Hematopoietic multipotent progenitor cell treated with erythropoietin and hydrocortisone succinate and interleukin-3 and kit ligand, for 6 days (in vitro differentiated cells): Measurements from ENCODE around the gene NRXN3.

ENCODE experiments used
- DNase-seq: peaks from one replicate; pipeline ENCODE4 v3.0.0-alpha.2; 2015

Gene NRXN3

DNA sequence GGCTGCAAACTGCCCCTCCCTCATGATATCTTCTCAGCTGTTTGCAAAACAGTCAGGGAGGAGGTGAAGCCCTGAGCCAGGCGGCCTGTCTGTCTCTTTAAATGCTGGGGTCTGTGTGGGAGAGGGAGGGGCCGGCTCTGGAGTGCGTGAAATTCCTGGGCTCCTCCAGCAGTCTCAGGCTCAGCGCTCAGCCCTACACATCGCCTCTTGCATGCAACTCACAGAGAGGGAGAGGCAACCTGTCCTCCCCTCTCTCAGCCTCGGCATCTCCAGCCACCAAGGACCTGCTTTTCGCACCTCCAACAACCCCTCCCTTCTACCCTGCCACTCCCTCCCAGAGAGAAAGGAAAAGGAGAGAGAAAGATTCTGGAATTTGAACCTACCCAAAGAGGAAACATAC lies at the start of gene NRXN3:
TSS of gene NRXN3 (plus strand) at position 171 of the 400 bp plus-strand sequence. CDS start 72,721 bp downstream, outside the sequence.
- no peak for DNase-seq

DNA sequence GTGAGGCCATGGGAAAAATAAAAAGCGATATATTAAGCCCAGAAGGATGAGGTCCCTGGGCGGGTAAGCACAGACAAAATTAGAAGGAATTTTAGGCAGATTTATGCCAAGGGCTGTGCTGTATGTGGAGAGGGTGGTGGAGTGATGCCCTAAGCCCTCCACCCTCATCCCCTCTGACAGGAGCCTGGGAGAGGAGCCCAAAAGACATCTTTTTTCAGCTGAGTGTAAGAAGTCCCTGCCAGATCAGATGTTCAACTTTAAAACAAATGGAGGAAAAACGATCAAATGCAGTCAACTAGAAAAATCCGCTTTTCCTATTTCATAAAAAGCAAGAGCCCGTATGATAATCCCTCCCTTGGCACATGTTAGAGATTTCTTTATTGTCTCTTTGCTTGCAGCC lies 47.7 kb upstream of the NRXN3 start:
- no peak for DNase-seq

DNA sequence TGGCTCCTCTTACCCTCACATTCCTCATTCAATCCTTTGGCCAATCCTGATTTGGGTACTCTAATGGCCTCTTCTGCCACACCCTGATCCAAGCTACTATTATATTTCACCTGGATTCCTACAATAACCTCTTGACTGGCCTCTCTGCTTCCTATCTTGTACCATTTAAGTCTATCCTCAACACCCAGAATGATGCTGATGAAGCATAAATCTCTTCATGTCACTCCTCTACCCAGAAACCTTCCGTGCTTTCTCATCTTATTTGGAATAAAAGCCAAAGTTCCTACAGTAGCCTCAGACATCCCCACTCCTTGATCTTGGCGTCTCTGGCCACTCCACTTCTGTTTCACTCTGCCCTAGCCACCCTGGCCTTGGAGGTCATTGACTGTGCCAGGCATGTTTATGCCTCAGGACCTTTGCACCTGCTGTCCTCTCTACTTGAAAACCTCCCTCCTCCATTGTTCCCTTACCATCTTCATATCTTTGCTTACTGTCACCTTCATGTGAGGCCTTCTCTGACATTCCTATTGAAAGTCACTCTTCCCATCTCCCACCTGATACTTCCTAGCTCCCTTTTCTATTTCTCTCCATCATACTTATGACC lies 46.4 kb upstream of the NRXN3 start:
- DNase-seq = no peak

DNA sequence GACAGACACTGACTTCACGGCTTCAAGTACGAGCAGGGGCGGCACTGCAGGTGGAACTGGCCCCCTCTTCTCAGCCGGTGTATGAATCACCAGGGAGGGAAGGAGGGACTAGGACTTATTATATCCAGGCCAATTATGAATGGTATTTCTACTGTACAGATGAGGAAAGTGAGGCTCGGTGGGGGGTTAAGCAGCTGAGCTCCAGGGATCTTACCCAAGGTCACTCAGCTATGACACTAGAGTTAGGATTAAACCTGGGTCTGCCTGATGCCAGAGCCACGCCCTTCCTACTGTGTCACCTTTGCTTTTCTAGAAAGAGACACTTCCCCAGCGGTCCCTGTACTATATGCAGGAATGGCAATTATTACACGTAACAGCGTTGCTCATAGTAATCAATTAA lies 42.2 kb upstream of the NRXN3 start:
- no peak for DNase-seq

DNA sequence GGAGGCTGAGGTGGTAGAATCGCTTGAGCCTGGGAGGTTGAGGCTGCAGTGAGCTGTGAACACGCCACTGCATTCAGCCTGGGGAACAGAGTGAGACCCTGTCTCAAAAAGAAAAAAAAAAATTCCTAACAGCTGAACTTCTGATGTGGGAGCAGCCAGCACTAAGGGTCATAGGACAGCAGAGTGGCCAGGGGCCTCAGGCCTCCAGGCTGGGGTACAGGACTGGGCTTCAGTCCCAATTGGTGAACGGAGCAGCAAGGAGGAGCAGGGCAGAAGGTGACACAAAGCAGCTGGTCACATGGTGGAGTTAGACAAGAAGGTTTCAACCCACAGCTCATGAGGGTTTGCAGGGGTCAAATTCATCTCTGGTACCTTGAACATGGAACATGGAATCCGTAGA lies 40.8 kb upstream of the NRXN3 start:
- DNase-seq = no peak

DNA sequence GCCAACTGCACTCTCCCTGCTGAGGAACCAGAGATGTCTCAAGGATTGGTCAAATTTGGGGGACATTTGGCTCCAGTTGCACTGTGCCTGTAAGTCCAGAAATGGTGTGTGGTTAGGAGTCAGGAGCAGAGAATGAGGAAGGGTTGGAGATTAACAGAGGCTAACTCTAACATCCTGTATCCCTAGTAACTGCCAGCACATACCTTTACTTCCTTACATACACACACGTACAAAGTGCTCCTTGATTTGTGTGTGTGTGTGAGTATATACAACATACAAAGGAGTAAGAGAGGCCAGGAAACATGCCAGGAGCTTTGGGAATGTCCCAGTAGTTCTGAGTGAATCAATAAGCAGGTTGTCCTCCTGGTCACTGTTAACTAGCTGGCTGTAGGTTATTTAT lies 39.8 kb upstream of the NRXN3 start:
- DNase-seq = no peak

DNA sequence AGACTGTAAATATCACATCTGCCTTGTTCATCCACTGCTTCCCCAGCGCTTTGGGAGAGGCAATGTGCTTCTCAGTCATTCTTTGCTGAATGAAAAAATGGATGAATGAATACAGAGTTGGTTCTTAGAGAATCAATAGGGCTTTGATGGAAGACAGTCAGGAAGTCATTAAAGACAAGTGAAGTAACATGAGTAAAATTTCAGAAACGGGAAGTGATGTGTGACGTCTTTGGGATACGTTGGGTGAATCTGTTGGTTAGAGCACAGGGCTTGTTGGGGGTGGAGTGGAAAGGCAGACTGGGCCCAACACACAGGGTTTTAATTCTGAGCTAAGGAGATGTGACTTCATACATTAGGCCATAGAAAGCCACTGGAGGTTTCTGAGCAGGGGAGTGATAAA lies 39.0 kb upstream of the NRXN3 start:
- no peak for DNase-seq

DNA sequence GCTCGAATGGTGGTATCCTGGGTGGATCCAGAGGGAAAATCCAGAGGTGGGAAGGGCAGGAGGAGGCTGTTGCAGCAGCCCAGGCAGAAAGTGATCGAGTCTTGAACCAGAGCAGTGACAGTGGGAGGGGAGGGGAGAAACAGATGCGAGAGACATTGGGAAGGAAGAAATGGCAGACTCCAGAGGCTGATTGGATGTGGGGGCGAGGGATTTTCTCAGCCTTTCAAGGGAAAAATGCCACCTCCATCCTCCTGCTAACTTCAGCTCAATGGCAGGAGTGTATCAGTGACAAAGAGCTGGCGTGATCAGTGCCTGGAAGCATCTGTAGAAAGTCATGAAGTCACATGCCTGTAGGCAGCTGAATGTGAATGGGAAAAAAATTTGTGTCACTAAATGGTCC lies 38.6 kb upstream of the NRXN3 start:
- DNase-seq = no peak

DNA sequence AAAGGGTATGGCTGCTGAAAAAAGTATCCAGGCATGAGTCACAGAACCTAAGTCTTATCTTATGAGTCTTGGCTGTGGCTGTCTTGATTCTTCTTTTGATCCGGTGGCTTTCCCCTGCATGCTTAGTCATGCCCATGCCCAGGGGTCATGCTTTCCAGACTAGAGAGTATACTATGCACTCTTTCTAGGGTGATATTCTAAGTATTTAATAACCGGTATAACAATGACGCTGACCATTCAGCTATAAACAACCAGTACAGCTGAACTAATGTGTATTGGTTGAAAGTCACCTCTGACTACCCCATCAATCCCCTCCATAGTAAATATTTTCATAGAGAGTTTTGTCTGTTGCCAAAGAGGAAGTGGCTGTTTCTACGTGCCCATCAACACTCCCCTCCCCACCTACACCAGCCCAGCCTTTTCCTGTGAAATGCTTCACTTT lies 34.7 kb upstream of the NRXN3 start:
- peak; percentile 79 for DNase-seq

DNA sequence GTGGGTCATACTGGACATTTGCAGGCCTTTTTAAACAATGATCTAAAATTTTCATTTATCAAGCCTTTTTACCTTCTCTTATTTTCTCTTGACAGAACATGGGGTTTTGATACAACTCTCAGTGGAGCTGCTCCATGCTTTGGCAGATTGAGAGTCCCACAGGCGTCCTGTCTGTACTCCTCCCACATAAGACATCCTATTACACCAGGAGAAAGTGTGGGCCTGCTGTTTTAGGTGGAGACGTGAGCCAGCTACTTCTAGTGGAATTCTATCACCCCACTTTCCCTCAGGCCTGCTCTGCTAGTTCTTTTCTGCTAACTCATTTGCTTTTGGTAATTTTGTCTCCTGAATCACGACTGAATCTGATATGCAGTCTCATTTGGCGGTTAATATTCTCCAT lies 33.5 kb upstream of the NRXN3 start:
- no peak for DNase-seq

DNA sequence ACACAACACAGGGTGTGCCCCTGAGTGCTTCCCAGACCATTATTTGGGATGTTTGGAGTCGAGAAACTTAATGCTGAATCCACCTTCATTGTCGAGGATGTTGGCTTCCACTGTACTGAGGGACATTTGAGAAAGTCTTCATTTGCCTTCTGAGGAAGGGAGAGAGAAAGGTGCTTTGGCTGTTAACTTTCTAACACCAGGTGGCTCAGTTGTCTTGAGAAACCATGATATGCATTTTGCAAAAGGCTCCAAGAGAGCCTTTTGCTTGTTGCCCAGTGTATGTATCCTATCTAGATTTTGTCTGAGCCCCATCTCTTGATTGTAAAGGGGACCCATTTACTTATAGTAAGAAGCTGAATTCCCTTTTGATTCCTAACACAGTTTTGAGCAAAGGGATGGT lies 28.6 kb upstream of the NRXN3 start:
- no peak for DNase-seq

DNA sequence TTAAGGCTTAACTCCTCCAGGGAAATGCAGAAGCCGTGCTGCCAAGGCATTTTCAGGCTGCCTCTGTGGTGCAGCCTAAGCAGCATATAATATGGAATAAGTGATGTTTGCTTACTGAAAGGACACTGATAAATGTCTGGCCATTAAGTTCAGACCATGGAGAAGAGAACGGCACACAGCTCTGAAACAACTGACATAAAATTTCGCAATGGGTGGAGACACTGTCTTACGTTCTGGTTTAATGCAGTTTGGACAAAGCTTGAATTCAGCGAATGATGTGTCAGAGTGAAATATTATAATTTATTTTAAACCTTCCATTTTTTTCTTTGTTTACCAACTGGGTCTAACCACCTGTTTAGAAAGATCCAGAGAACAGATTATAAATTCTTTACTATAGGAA lies 27.2 kb upstream of the NRXN3 start:
- no peak for DNase-seq

DNA sequence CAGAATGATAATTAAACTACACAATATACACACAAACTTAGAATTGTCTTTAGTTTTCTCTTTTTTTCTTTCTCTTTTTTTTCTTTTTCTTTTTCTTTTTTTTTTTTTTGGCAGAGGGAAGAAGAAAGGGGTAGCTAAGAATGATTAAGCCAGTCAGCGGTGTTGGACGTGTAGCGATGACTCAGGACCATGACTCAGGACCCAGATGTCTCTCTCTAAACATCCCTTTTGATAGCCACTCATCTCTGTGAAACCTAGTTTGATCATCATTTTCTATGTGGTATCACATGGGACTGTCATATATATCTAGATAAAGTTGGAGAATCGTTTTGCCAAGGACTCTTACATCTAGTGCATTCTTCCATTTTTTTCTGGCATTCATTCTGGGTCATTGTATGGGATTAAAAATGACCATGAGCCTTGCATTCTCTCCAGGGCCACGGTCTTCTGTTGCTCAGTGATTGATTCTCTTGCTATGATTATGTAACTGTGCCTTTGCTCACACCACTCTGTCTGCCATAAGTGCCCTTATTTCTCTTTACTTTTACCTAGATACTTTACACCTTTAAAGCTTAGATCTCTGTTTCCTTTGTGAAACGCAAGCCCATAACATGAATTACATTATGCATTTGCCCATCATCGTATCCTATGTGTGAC lies 26.6 kb upstream of the NRXN3 start:
- DNase-seq = peak; percentile 15

DNA sequence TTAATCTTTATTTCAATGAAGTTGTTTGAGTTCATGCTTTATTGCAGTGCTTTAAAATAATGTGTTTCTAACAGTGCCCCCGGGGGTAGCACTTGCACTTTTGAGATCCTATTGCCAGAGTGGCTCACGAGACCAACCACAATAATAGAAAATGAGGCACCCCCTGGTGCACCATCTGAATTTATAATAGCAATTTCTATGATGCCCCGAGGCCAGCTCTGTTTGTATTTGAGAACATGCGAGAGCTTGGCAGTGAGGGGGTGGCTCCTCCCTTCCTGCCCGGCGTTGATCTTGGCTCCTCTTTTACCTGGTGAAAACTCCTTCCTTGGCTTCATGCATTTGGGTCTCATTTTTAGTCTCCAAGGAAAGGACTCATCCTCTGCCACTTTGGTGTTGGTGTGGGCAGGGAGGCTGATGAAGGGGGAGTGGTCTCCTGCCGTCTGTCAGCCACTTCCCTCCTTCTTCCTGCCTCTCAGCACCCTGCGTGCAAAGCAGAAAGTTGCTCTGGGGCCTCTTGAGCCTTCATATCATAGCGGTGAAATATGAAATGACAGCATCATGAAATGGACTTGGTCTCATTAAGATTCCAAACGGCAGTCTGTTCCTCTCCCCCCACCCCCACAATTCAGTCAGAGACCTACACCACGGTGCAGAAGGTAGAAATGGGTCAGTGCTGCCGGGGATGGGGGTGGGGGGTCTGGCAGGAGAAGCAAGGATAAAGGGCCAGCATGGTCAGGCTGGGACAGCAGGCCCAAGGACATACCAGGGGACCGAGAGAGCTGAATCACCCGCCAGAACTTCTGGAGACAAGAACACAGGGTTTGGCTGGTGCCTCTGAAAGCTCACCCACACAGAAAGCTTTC lies 17.7 kb upstream of the NRXN3 start:
- DNase-seq = peak; percentile 21

DNA sequence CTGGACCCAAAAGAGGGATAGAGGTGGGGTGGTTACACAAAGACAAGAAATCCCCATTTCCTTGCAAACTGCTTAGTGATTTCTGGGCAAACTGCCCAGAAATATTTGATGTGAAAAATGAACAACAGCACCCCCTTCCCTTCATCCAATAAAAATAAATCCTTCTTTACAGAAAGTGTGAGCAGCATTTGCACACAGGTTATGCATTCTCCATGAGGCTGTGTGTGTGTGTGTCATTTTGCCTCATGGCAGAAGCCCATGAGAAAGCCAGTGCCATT lies 17.2 kb upstream of the NRXN3 start:
- peak; percentile 61 for DNase-seq

DNA sequence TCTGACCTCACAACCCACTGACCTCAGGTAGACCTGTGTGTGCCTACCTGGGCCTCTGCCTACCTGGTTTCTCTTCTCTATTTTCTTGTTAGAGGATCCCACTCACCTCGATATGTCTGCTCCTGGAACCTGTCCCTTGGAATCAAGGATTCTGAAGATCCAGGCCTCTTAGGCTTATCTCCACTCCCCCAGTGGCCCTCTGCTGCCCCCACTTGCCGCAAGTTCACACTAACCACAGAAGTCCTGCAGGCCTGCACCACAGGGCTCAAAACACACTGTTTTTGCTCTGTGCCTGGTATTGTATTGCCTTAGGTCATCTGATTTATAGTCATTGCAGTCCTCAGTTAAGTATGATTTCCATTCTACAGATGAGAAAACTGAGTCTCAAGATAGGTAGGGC lies 15.3 kb upstream of the NRXN3 start:
- peak; percentile 45 for DNase-seq

DNA sequence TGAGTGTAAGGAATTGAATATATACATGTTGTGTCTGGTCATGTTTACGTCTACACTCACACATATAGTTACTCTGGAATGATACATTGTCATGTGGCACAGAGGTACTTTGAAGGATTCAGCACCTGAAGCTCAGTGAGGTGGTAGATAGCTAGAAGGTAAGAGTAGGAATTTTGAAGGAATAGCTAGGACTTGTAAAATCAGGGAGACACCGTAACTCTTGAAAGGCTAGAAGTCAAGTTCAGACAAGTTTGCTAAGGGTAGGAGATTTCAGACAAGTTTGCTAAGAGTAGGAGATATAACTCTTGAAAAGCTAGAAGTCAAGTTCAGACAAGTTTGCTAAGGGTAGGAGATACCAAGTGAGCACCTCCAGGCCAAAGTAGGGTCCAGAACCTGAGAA lies 14.0 kb upstream of the NRXN3 start:
- DNase-seq = no peak

DNA sequence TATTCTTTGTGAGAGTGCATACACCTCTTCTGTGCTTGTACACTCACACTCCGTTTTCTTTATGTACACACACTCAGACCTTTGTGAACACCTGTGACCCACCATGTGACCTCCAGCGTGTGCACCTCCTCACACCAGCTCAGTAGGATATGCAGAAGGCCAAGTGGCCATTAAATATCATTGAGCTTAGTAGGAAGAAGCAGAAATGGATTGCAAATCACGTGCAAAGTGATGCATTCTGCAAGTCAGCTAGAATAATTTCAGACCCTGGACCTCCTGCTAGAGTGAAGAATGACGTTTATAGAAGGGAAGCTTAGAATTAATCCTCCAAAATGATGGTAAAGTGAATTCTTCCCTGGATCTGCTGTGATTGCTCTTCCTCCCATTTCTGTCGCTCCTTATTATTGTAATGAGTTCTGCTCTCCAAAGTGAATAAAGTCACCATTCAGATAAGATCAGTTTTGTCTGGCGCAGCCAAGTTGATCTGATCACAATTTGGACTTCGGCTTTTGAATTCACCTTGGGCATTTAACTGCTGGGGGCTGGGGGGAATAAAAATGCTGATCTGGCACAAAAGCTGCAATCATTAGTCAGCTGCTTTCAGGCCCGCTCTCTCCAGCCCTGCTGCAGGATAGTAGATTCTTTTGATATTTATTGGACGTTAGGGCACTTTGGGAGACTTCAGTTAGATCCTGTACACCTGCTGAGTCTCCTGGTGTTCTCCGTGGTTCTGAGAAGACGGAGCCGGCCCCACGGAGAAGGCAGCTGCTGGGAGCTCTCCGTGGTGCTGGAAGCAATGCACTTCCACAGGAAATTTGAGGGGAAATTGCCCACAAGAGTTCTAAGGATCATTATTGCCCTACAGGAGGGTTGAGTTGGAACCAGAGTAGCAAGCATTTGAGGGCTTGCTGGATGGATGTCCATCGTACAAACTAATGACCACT lies 12.4 kb upstream of the NRXN3 start:
- peak; percentile 68 for DNase-seq

DNA sequence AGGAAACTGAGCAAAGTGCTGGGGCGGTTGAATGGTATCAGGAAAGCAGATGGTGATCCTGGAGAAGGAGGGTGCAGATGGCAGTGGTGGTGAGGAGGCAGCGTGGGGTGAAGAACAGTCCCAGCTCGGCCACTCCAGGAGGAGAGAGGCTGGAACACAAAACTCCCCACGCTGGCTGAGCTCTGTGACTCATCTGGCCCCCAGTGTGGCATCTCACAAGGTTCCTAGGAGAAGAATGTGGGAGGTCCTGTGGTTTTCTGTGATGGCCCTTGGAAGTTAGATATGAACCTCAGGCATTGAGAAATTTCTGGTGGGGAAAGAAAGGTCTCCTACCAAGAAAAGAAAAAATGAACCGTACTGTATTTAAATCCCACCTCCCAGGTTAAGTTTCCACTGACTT lies 8.0 kb upstream of the NRXN3 start:
- DNase-seq = no peak

DNA sequence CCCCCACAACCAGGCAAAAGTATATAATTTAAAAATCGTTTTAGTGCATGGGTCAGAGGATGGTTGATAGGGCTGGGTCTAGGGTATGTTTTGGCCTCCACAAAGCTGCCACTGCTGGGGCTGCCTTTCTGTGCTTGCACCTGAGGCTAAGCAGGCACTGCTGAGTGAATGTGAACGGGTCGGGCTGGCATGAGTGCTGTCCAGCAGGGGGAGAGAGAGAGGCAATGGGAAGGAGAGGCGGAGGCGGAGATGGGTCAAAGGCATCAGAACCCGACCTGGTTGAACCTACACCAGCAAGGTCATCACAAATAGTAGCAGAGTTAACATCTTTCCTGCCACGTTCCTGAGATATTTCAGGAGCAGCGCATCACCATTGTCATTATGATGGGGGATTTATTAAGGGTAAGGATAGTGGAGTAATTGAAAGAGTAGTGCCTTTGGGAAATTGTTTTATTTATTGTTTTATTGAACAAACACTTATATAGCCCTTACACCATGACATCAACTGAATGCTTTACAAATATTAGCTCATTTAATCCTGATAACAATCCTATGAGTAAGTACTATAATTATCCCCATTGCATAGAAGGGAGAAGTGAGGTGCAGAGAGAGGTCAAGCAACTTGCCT lies 5.8 kb upstream of the NRXN3 start:
- DNase-seq = peak; percentile 71

DNA sequence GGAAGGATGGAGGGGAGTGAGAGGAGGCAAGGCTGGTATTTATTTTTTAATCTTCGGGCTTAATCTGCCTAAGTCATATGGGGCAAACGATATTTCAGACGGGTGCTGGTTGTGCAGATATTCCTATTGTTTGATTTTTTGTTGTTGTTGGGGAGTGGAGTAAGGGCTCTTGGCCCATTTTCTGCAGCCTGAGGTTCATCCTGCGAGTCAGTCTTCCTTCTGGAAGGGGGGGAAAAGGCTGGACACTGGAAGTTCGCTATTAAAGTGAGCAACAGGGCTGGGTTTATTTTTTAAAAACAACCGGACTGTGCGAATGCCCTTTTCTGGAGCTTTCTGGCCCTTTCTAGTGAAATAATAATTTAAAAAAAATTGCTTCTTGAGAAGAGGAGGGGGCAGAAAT lies 2.3 kb downstream of the NRXN3 start:
- no peak for DNase-seq

DNA sequence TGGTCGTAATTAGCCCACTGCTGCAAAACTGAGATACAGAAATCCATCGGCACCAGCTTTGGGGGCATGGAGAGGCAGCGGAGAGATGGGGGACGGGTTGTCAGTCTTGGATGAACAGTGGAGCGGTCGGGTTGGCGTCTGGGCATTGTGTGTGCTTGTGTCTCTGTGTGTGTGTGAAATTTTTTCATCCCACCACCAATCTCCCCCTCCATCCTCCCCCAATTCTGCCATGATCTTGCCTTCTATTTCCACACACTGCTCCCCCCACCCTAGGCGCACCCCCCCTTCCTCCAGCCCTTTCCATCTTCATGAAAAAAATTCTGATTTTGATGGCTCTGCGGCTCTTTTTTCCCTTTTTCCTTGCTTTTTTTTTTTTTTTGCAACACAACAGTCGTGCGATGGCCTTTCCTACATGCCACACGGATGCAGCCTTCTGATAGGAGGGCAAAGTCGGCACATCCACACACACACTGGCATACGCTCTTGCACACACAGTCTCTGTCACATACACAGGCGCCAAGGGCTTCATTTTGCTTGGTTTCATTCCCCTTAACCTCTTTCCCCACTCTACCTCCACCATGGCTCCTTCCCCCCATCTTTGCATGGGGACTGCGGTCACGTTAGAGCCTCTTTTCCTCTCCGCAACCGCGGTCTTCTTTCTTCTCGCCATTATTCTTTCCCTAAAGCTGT lies 3.3 kb downstream of the NRXN3 start:
- no peak for DNase-seq
